Adrenal gland (tissue), 12 donors: Measurements from ENCODE around the gene GLCCI1. TPM values are rescaled to one million over a fixed set of nuclear protein-coding genes. Genes with fewer than 3 reads are reported as not detected.
"Not testable (repeated sequence)": the region's sequence is repeated elsewhere in the genome, so short reads cannot be mapped to it uniquely, and the experiment has no call there.

ENCODE experiments used
- DNase-seq, 7 donors: peaks; one replicate each; pipeline ENCODE4 v3.0.0-alpha.2; 2019 to 2020
- H3K27ac ChIP-seq, 5 donors: fragments of 200-600 bp; sonication (generic) in 4 of 5; 1 replicate in 3 of 5; 2 replicates in 2 of 5; pipeline versions ENCODE4 v1.5.1 to v1.8.0; 2016 to 2020; ENCODE audit warnings: mild to moderate bottlenecking in 1 of 5
- H3K27me3 ChIP-seq: fragments of 200-600 bp; 2 replicates; pipeline ENCODE4 v1.8.0; 2021
- H3K36me3 ChIP-seq, 2 donors: fragments of 200-600 bp; replicated peaks in 1 of 2; 1 replicate in 1 of 2; 2 replicates in 1 of 2; pipeline versions ENCODE4 v1.5.1 to v1.8.0; 2018 to 2022
- H3K4me1 ChIP-seq, 2 donors: fragments of 200-600 bp; replicated peaks in 1 of 2; 1 replicate in 1 of 2; 2 replicates in 1 of 2; pipeline versions ENCODE4 v1.5.1 to v1.8.0; 2018 to 2021
- H3K4me3 ChIP-seq, 4 donors: fragments of 200-600 bp; sonication (generic) in 3 of 4; one replicate each; pipeline ENCODE4 v1.5.1; 2016 to 2018
- H3K9me3 ChIP-seq, 3 donors: fragments of 200-600 bp; sonication (generic) in 1 of 3; replicated peaks in 1 of 3; 1 replicate in 2 of 3; 2 replicates in 1 of 3; pipeline versions ENCODE4 v1.5.1 to v1.8.0; 2016 to 2021
- POLR2A ChIP-seq, 2 donors: fragments of 450-650 bp; IDR thresholded peaks; one replicate each; pipeline ENCODE4 v1.6.1; 2017; ENCODE audit warnings: antibody characterized with exemption in 2 of 2, mild to moderate bottlenecking in 2 of 2, moderate library complexity in 1 of 2
- WGBS, 4 donors: extraction: QIAGEN DNeasy Blood & Tissue Kit in 2 of 4; methylation state at CpG; one replicate each; pipeline versions ENCODE4 v1.1.5 to v1.1.7; 2013 to 2017; 5-methylcytosine and 5-hydroxymethylcytosine counted together
- intact Hi-C, 2 donors: fragments of 100-400 bp; cut with DNase I; formaldehyde crosslinking; loops; one replicate each; pipeline versions ENCODE4 v1.14.1 to v1.15.0; 2022 to 2023
- polyA plus RNA-seq, 3 donors: library from polyadenylated mRNA; stranded (reverse); fragments of 200-250 nt in 2 of 3; fragments of 350-450 nt in 1 of 3; fragmentation: Illumina TruSeq in 1 of 3; extraction: RNeasy Lipid Tissue Mini Kit (QIAGEN cat#74804) in 1 of 3; gene quantifications; one replicate each; pipeline ENCODE4 v1.2.3, GENCODE V29; 2013 to 2014
- total RNA-seq, 9 donors: library from RNA; depleted of rRNA in 4 of 9; stranded (reverse); fragments of >200 nt in 4 of 9; fragments of 120-200 nt in 1 of 9; fragmentation: NEBNext Ultra II Directional in 1 of 9; extraction: Animal tissue kit (Norgen Biotek cat#: 25700) in 1 of 9; gene quantifications; one replicate each; pipeline versions ENCODE4 v1.1.0 to v1.2.4, GENCODE V29; 2013 to 2023
- TF ChIP-seq, protein P1 (sequence below), 6 experiments: fragments of 450-650 bp in 4 of 6; fragments of 200-600 bp in 2 of 6; sonication (generic) in 1 of 6; IDR thresholded peaks; 1 replicate in 5 of 6; 2 replicates in 1 of 6; pipeline versions ENCODE4 v1.5.1 to v1.8.0; 2016 to 2021; ENCODE audit warnings: antibody characterized with exemption in 6 of 6, mild to moderate bottlenecking in 2 of 6, moderate library complexity in 1 of 6
- donor health status: healthy with polysubstance abuse.
- donor health status: Bipolar disorder and iron deficiency.
- donor health status: DM: yes; HTN: yes; CAD: no.
- donor health status: DM: no; HTN: no; CAD: no.
- donor health status: DM: no; HTN: no; CAD: no.
- donor health status: DM: yes; HTN: yes; CAD: no.

GLCCI1 gene
- total and polyA plus RNA-seq, 12 donors, result 2.4 to 23.6 (median 8.2) TPM

DNA sequence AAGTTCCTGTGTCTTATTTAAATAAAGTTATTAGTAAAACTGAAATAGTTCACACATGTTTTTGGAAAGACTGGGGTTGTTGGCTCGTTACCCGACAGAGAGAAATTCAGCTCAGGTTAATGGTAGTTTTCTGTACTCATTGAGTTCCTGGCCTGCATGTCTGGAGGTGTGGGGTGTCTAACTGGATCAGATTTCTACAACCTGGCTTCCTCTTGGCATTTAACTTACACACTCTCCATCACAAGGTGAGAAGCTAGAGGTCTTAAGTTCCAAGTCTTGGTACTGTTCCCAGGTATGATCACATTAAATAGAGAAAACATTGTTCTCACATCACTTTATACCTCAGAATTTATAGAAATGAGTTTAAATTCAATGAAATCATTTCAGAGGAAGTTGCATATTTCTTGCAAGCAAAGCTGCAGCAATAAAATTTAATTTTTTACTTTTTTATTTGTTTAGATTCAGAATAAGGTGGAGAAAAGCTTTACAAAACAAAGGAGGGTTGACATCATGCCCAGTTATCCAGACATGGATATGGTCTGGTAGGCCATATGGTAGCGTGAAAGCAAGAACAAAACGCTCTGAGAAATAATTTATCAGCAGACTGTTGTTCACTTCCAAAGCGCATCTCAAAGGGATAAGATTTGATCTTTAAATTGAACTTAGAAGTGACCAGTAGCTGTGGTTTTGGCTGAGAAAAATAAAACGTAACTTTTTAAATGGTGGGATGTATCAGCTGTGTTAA is 120.6 kb downstream of the GLCCI1 start:
- intact Hi-C loops, result no loop called here
- H3K27me3 ChIP-seq, result no peaks in the 10 kb centered on the region
- TF ChIP-seq, protein P1, sequence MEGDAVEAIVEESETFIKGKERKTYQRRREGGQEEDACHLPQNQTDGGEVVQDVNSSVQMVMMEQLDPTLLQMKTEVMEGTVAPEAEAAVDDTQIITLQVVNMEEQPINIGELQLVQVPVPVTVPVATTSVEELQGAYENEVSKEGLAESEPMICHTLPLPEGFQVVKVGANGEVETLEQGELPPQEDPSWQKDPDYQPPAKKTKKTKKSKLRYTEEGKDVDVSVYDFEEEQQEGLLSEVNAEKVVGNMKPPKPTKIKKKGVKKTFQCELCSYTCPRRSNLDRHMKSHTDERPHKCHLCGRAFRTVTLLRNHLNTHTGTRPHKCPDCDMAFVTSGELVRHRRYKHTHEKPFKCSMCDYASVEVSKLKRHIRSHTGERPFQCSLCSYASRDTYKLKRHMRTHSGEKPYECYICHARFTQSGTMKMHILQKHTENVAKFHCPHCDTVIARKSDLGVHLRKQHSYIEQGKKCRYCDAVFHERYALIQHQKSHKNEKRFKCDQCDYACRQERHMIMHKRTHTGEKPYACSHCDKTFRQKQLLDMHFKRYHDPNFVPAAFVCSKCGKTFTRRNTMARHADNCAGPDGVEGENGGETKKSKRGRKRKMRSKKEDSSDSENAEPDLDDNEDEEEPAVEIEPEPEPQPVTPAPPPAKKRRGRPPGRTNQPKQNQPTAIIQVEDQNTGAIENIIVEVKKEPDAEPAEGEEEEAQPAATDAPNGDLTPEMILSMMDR (IDR thresholded peaks at IDR 0.05), result no peak
- TF ChIP-seq POLR2A (IDR thresholded peaks at IDR 0.05), result no peak
- H3K27ac ChIP-seq, result no peak overlapping the region
- no peak for DNase-seq
- H3K4me1 ChIP-seq, result no peaks in the 10 kb centered on the region
- H3K36me3 ChIP-seq, result no peaks in the 10 kb centered on the region
- H3K9me3 ChIP-seq, result no peaks in the 10 kb centered on the region
- H3K4me3 ChIP-seq, result no peak overlapping the region
- 92 to 96% (median 94%) methylated on average over 6 of the region's 6 CpGs for WGBS, 4 donors

DNA sequence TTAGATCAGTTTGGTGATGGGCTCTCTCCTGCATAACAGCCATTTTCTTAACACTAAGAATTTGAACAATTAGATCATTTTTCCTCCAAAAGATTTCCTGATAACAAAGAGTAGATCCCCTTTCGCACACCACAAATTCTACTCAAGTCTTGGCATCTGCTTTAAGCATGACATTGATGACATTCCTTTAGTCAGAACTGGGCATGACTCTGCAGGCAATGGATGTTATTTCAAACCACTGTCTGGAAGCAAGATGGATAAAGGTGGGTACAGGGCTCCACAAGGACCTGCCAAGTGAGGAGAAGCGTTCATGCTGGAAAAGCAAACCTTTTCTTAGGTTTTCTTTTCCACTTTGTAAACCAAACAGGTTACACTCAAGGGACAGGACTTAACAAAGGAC is 123.5 kb downstream of the GLCCI1 start:
- H3K4me1 ChIP-seq, result no peaks in the 10 kb centered on the region
- no peaks in the 10 kb centered on the region for H3K36me3 ChIP-seq
- DNase-seq, result no peak
- intact Hi-C loops, result no loop called here
- no peaks in the 10 kb centered on the region for H3K27me3 ChIP-seq
- no peak for TF ChIP-seq POLR2A (IDR thresholded peaks at IDR 0.05)
- TF ChIP-seq, protein P1 (IDR thresholded peaks at IDR 0.05), result no peak
- no peak overlapping the region for H3K4me3 ChIP-seq
- H3K9me3 ChIP-seq, result no peaks in the 10 kb centered on the region
- WGBS, 4 donors, result 92 to 97% (median 94%) methylated on average over 2 of the region's 2 CpGs
- no peak overlapping the region for H3K27ac ChIP-seq

DNA sequence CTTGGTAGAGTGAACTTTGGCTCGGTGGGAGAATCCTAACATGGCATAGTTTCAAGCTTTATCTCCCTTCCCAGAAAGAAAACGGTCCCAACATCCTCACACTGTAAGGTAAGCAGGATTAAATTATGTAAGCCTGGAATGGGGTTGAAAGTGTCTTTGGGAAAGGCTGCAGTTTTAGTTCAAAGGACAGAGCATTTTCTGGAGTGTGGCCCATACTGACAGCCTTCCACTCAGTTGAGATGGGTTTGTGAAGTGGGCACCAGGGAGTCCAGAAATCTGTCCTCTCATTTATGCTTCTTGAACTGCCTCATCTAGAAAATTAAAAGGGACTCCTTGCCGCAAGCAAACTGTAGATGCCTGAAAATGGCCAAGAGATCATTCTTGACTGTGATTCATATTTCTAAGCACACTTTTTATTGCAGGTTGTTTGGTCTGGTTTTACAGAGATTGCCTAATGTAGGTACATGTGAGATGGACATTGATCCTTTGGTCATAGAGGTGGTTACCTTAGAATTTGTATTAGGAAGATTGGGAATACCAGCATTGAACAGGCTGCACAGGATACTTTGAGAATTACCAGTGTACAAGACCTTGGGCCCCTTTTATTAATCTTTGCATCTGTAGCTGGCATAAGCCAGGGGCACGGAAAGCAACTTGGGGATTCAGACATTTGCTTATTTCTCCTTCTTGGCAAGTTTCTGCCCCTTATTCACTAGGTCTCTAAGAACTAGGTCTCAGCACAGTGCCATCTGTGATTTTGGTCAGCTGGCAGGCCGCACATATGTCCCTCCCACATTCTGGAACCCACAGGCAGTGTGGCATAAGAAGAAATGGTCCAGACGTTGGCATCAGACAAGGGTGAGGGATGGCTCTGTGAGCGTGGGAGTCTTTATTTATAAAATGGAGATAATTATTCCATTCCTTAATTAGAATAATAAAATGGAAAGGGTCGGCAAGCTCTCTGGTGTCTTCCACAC is 125.9 kb downstream of the GLCCI1 start:
- intact Hi-C loops, result no loop called here
- 86 to 93% (median 91%) methylated on average over 8 of the region's 8 CpGs for WGBS, 4 donors
- H3K9me3 ChIP-seq, result no peaks in the 10 kb centered on the region
- no peak overlapping the region for H3K27ac ChIP-seq
- H3K27me3 ChIP-seq, result no peaks in the 10 kb centered on the region
- H3K36me3 ChIP-seq, result no peaks in the 10 kb centered on the region
- H3K4me3 ChIP-seq, result no peak overlapping the region
- no peak for TF ChIP-seq POLR2A (IDR thresholded peaks at IDR 0.05)
- TF ChIP-seq, protein P1 (IDR thresholded peaks at IDR 0.05), result no peak
- H3K4me1 ChIP-seq, result no peaks in the 10 kb centered on the region
- no peak for DNase-seq

DNA sequence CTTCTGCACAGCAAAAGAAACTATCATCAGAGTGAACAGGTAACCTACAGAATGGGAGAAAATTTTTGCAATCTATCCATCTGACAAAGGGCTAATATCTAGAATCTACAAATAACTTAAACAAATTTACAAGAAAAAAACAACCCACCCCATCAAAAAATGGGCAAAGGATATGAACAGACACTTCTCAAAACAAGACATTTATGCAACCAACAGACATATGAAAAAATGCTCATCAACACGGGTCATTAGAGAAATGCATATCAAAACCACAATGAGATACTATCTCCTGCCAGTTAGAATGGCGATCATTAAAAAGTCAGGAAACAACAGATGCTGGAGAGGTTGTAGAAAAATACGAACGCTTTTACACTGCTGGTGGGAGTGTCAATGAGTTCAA is 132.7 kb downstream of the GLCCI1 start:
- H3K27me3 ChIP-seq, H3K27ac ChIP-seq, H3K36me3 ChIP-seq, H3K9me3 ChIP-seq, intact Hi-C loops, DNase-seq, H3K4me1 ChIP-seq, H3K4me3 ChIP-seq: not testable (repeated sequence)
- WGBS, 4 donors, result 88 to 94% (median 92%) methylated on average over 4 of the region's 4 CpGs
